Measurements from ENCODE around the gene KRTAP1-1. TPM values are rescaled to one million over a fixed set of nuclear protein-coding genes. Genes with fewer than 3 reads are reported as not detected.
"Not testable (repeated sequence)": the region's sequence is repeated elsewhere in the genome, so short reads cannot be mapped to it uniquely, and the experiment has no call there.

Gene KRTAP1-1
- total RNA-seq, 1 donor from 2014 or later = not detected

- H3K4me3 Mint-ChIP-seq = no peak overlapping the region
- TF ChIP-seq, protein P1, sequence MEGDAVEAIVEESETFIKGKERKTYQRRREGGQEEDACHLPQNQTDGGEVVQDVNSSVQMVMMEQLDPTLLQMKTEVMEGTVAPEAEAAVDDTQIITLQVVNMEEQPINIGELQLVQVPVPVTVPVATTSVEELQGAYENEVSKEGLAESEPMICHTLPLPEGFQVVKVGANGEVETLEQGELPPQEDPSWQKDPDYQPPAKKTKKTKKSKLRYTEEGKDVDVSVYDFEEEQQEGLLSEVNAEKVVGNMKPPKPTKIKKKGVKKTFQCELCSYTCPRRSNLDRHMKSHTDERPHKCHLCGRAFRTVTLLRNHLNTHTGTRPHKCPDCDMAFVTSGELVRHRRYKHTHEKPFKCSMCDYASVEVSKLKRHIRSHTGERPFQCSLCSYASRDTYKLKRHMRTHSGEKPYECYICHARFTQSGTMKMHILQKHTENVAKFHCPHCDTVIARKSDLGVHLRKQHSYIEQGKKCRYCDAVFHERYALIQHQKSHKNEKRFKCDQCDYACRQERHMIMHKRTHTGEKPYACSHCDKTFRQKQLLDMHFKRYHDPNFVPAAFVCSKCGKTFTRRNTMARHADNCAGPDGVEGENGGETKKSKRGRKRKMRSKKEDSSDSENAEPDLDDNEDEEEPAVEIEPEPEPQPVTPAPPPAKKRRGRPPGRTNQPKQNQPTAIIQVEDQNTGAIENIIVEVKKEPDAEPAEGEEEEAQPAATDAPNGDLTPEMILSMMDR (IDR thresholded peaks at IDR 0.05; ENCODE audit: unreplicated experiment) = no peak
- H3K4me1 Mint-ChIP-seq = peaks cover 18% of the 10 kb centered on the region
- peaks cover 6% of the 10 kb centered on the region for H3K36me3 Mint-ChIP-seq
- H3K9me3 Mint-ChIP-seq = peaks cover 15% of the 10 kb centered on the region
- no peaks in the 10 kb centered on the region for H3K27me3 Mint-ChIP-seq (ENCODE audit: low read depth)
- H3K27ac Mint-ChIP-seq = no peak overlapping the region
- no peak for DNase-seq (ENCODE audit: low spot score in 2 of 2, unreplicated experiment in 2 of 2)
Observed at GRCh38 chr17:41042953-41043352, 1.7 kb upstream of the KRTAP1-1 start.

DNA sequence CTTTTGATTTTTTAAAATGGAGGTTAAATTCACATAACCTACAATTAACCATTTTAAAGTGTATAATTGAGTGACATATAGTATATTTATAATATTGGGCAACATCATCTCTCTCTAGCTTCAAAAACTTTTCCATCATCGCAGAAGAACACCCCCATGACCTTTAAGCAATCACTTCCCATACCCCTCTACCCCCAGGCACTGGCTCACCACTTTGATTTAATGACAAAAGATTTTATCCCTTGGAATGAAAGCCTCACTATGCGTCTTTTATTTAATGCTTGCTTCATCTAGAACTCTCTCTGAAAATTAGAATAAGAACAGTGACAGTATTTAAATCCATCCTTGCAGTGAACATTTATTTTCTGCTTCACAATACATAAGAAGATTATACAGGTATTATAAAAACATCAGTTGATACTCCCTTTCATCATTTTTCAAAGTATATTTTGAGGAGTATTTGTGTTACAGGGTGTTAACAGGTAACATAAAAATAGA is 3.3 kb downstream of the KRTAP1-1 start:
- Mint-ChIP-seq H3K9me3 (peaks cover 7% of the 10 kb centered on the region), H3K27me3 (ENCODE audit: low read depth) (no peaks in the 10 kb centered on the region), H3K36me3 (no peaks in the 10 kb centered on the region), H3K27ac (no peak overlapping the region), H3K4me1 (peaks cover 22% of the 10 kb centered on the region), H3K4me3 (no peak overlapping the region)
- TF ChIP-seq, protein P1 (IDR thresholded peaks at IDR 0.05; ENCODE audit: unreplicated experiment) = no peak
- no peak for DNase-seq (ENCODE audit: low spot score in 2 of 2, unreplicated experiment in 2 of 2)

DNA sequence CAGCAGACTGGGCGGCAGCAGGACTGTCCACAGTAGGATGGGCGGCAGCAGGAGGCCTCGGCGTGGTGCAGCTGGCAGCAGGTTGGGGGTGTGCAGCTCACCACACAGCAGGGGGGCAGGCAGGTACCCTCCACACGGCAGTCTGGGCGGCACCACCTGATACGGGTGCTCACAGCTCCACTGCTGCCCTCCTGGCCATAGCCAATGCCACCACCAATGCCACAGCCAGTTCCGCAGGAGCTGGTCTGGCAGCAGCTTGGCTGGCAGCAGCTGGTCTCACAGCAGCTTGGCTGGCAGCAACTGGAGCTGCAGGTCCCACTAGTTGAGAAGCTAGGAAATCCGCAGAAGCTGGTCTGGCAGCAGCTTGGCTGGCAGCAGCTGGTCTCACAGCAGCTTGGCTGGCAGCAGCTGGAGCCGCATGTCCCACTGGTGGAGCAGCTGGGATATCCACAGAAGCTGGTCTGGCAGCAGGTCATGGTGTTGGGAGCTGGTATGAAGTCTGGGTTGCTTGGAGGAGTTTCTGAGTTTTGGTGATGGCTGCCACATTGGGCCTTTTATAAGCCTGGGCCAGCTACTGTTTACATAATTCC is 6.8 kb downstream of the KRTAP1-1 start, which contains the start of gene KRTAP1-3:
Gene KRTAP1-3, minus strand, starts transcription at position 529 of the 590 bp plus-strand sequence. Its CDS starts 53 bp downstream, at position 476.
- not testable (repeated sequence) for H3K4me3 Mint-ChIP-seq; H3K27ac Mint-ChIP-seq; H3K9me3 Mint-ChIP-seq; H3K27me3 Mint-ChIP-seq (ENCODE audit: low read depth); H3K36me3 Mint-ChIP-seq; DNase-seq (ENCODE audit: low spot score in 2 of 2, unreplicated experiment in 2 of 2)
- H3K4me1 Mint-ChIP-seq = peaks cover 17% of the 10 kb centered on the region

DNA sequence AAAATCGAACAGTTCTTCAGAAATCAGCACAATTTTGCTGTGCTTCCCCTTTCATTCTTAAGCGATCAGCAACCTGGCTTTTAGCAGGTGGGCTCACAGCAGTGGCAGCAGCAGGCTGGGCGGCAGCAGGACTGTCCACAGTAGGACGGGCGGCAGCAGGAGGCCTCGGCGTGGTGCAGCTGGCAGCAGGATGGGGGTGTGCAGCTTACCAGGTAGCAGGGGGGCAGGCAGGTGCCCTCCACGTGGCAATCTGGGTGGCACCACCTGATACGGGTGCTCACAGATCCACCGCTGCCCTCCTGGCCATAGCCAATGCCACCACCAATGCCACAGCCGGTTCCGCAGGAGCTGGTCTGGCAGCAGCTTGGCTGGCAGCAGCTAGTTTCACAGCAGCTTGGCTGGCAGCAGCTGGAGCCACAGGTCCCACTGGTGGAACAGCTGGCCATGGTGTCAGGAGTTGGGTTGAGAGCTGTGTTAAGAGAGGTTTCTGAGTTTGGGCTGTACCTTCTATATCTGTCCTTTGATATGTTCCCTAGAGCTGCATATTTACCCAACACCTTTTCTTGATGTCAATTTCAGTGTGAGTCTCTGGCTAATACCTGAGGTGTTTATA is 11.5 kb downstream of the KRTAP1-1 start, which contains the start of gene KRTAP1-4:
Gene KRTAP1-4, minus strand, starts transcription at position 563 of the 613 bp plus-strand sequence. Its CDS starts 117 bp downstream, at position 446.
- DNase-seq (ENCODE audit: low spot score in 2 of 2, unreplicated experiment in 2 of 2) = no peak
- Mint-ChIP-seq H3K4me1 (no peaks in the 10 kb centered on the region), H3K27me3 (ENCODE audit: low read depth) (no peaks in the 10 kb centered on the region), H3K9me3 (no peaks in the 10 kb centered on the region), H3K36me3 (no peaks in the 10 kb centered on the region), H3K27ac (no peak within 1 kb of the TSS), H3K4me3 (no peak within 1 kb of the TSS)
- TF ChIP-seq, protein P1 (IDR thresholded peaks at IDR 0.05; ENCODE audit: unreplicated experiment) = no peak

DNA sequence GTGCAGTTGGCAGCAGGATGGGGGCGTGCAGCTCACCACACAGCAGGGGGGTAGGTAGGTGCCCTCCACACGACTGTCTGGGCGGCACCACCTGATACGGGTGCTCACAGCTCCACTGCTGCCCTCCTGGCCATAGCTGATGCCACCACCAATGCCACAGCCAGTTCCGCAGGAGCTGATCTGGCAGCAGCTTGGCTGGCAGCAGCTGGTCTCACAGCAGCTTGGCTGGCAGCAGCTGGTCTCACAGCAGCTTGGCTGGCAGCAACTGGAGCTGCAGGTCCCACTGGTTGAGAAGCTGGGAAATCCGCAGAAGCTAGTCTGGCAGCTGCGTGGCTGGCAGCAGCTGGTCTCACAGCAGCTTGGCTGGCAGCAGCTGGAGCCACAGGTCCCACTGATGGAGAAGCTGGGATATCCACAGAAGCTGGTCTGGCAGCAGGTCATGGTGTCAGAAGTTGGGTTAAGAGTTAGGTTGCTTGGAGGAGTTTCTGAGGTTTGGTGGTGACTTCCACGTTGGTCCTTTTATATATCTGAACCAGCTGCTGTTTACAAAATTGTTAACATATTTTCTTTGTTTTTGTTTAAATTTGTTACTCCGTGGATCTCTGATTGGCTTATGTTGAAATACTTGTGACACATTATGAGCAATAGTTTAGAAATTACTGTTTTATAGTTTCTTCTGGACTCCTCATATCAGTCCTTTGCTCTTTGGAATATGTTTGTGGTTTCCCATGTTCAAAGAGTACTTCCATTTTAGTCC is 14.4 kb downstream of the KRTAP1-1 start, which contains the start of gene KRTAP1-5:
Gene KRTAP1-5, minus strand, starts transcription at position 494 of the 757 bp plus-strand sequence. Its CDS starts 53 bp downstream, at position 441.
- Mint-ChIP-seq H3K27me3 (ENCODE audit: low read depth) (no peaks in the 10 kb centered on the region), H3K9me3 (peaks cover 15% of the 10 kb centered on the region), H3K4me1 (no peaks in the 10 kb centered on the region), H3K4me3 (no peak within 1 kb of the TSS), H3K36me3 (no peaks in the 10 kb centered on the region), H3K27ac (no peak within 1 kb of the TSS)
- TF ChIP-seq, protein P1 (IDR thresholded peaks at IDR 0.05; ENCODE audit: unreplicated experiment) = no peak
- DNase-seq (ENCODE audit: low spot score in 2 of 2, unreplicated experiment in 2 of 2) = no peak
